Measurements from ENCODE around the gene LRCH3.
"Not testable (repeated sequence)": the region's sequence is repeated elsewhere in the genome, so short reads cannot be mapped to it uniquely, and the experiment has no call there.

Gene LRCH3

DNA sequence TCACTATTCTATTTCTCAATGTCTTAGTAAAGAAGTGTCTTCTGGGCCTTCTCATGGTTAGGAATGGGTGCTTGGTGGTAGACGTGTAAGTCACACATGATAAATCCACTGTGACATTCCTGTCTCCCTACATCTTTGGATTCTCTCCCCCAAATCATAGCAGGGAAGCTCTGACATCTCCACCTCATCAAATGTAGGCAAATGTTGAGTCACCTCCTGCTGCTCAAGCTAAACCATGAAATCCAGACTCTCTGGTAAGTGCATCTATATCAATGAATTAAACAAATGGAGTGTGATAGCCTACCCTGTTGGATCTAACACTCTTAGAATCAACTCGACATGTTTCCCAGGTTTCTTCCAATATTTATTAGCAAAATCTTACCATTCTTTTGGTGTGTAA lies 116.1 kb downstream of the LRCH3 start:
- no peak for DNase-seq (ENCODE audit: extremely low spot score)
- TF ChIP-seq, protein P1, sequence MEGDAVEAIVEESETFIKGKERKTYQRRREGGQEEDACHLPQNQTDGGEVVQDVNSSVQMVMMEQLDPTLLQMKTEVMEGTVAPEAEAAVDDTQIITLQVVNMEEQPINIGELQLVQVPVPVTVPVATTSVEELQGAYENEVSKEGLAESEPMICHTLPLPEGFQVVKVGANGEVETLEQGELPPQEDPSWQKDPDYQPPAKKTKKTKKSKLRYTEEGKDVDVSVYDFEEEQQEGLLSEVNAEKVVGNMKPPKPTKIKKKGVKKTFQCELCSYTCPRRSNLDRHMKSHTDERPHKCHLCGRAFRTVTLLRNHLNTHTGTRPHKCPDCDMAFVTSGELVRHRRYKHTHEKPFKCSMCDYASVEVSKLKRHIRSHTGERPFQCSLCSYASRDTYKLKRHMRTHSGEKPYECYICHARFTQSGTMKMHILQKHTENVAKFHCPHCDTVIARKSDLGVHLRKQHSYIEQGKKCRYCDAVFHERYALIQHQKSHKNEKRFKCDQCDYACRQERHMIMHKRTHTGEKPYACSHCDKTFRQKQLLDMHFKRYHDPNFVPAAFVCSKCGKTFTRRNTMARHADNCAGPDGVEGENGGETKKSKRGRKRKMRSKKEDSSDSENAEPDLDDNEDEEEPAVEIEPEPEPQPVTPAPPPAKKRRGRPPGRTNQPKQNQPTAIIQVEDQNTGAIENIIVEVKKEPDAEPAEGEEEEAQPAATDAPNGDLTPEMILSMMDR (IDR thresholded peaks at IDR 0.05; ENCODE audit: control extremely low read depth, extremely low read depth, low read depth, missing control alignments) = no peak
- POLR2A ChIA-PET = no interaction called here
- CTCF ChIA-PET = interaction anchor here (0.7 to 3.6 kb wide), 7 partner anchors 9 to 59 kb away, joined by 3 to 43 read pairs (median 6); no protein-coding TSS in a partner anchor

DNA sequence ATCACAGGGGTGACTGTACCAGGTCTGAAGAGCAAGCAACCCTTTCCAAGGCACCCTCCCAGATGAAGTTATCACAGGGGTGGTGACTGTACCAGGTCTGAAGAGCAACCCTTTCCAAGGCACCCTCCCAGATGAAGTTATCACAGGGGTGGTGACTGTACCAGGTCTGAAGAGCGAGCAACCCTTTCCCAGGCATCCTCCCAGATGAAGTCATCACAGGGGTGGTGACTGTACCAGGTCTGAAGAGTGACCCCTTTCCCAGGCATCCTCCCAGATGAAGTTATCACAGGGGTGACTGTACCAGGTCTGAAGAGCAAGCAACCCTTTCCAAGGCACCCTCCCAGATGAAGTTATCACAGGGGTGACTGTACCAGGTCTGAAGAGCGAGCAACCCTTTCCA lies 117.5 kb downstream of the LRCH3 start:
- POLR2A ChIA-PET; DNase-seq (ENCODE audit: extremely low spot score): not testable (repeated sequence)
- CTCF ChIA-PET = interaction anchor here (1.8 to 2.5 kb wide), 2 partner anchors 15 to 34 kb away, joined by 7 to 13 read pairs; no protein-coding TSS in a partner anchor

DNA sequence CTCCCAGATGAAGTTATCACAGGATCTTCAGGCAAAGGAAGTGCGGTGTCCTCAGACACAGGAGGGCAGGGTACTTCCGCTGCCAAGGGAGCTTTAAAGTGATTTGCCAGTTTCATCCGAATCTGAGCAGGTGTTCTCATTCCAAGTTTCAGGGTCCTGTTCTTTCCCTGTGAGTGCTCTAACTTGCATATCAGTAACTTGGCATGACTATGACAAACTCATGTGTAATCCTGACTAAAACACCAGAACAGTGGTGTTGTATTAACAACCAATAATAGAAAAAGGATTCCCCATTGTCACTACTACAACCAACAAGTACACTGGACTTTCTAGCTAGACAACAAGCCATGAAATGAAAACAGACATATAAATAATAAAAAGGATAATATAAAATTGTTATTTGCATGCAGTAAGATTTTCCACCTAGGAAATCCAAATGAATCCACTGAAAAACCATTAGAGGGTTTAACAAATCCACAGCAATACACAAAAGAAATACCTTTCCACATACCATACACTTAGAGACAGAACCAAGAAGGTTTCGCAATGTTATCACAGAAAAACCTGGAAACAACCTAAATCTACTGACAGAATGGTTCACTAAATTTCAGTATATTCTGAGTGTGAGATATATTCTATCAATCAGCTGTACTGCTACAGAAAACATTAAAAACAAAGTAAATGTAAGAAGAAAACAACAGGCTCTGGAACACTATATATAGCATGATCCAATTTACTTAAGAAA lies 118.1 kb downstream of the LRCH3 start:
- no peak for DNase-seq (ENCODE audit: extremely low spot score)
- CTCF ChIA-PET = interaction anchor here (1.8 to 2.5 kb wide), 2 partner anchors 14 to 33 kb away, joined by 7 to 13 read pairs; no protein-coding TSS in a partner anchor

DNA sequence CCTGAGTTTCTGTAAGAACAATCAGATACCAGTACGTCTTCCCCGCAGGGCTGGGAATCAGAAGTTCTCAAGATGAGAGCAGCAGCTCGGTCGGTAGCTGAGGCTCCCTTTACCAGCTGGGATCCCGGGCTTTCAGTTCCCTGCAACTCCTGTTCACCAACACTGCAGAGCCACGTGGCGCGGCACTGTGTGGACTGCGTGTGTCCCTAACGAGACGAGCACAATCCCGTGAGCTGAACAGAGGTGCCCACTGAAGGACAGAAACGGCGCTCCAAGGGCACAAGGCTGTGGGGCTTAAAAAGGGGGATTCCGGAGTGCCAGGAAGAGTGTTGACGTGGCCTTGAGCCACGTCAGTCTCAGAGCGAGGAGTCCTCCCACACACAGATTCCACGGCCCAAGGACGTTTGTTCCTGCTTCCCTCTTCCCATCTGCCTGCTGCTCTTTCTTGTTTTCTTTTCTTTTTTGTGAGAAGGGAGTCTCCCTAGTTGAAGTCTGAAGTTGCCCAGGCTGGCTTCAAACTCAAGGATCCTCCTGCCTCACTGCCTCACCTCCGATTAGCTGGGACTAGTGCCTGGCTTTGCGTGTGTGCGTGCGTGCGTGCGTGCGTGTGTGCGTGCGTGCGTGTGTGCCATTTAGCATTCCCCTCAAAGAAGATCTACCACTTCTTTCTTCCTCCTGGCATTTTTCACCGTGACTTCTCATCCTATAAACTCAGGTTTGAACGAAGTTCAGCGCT lies 121.9 kb downstream of the LRCH3 start:
- POLR2A ChIA-PET = no interaction called here
- CTCF ChIA-PET = interaction anchor here (0.8 to 1.1 kb wide), 3 partner anchors 13 to 30 kb away, joined by 3 to 5 read pairs (median 4); no protein-coding TSS in a partner anchor
- TF ChIP-seq, protein P1 (IDR thresholded peaks at IDR 0.05; ENCODE audit: control extremely low read depth, extremely low read depth, low read depth, missing control alignments) = no peak
- no peak for DNase-seq (ENCODE audit: extremely low spot score)

More for the DNA sequence above, 118.1 kb downstream of the LRCH3 start:
- POLR2A ChIA-PET = no interaction called here
- TF ChIP-seq, protein P1 (IDR thresholded peaks at IDR 0.05; ENCODE audit: control extremely low read depth, extremely low read depth, low read depth, missing control alignments) = no peak

DNA sequence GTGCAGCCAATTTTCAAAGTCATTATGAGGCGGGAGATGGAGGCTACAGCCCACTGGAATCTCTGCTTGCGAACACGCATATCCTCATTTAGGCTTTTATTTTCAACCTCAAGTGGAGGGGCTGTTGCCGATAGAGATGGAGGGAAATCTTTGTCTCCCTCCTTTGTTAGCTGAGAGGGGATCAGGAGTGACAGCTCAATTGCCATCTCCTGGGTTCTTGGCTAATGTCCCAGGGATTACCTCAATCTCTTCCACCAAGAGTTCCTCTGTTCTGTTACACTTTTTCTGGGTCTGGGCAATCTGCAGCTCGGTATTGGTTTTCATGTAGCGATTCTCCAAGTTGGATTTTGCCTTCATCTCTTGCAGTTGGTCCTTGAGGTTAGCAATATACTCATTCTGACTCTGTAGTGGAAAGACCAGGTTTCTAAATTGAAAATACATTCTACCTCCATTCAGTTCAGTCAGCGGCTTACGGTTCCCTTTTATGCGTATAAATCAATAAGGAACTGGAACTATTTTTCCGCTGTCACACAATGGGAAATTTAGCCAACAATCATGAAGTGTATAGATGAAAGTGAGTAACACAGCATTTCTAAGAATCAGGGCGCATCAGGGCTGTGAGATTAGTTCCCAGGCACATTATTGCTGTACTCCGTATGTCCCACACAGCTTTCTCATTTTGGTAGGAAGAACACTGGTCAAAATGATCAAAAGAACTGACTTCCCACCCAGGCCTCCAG lies 122.8 kb downstream of the LRCH3 start:
- TF ChIP-seq, protein P1 (IDR thresholded peaks at IDR 0.05; ENCODE audit: control extremely low read depth, extremely low read depth, low read depth, missing control alignments) = no peak
- no peak for DNase-seq (ENCODE audit: extremely low spot score)
- ChIA-PET CTCF (interaction anchor here (0.9 to 4.1 kb wide), 4 partner anchors 8 to 30 kb away, joined by 3 to 13 read pairs (median 4); no protein-coding TSS in a partner anchor), POLR2A (no interaction called here)

DNA sequence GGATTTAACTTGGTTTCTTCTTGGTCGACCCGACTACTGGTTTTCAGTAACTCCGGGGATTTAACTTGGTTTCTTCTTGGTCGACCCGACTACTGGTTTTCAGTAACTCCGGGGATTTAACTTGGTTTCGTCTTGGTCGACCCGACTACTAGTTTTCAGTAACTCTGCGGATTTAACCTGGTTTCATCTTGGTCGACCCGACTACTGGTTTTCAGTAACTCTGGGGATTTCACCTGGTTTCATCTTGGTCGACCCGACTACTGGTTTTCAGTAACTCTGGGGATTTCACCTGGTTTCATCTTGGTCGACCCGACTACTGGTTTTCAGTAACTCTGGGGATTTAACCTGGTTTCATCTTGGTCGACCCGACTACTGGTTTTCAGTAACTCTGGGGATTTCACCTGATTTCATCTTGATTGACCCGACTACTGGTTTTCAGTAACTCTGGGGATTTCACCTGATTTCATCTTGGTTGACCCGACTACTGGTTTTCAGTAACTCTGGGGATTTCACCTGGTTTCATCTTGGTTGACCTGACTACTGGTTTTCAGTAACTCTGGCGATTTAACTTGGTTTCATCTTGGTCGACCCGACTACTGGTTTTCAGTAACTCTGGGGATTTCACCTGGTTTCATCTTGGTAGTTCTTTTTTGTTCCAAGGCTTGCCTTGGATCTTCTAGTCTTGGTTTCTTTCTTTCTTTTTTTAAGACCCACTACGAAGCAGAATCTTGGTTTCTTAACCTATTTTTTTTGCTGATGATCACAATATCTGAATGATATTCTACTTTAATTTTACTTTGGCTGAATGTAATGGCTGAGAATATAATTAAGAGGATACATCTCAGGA lies 130.6 kb downstream of the LRCH3 start:
- DNase-seq (ENCODE audit: extremely low spot score); POLR2A ChIA-PET: not testable (repeated sequence)
- CTCF ChIA-PET = interaction anchor here (1.3 to 1.8 kb wide), 2 partner anchors 15 to 16 kb away, joined by 4 to 6 read pairs; no protein-coding TSS in a partner anchor
